Fibroblast of lung (primary cell): ENCODE data around the gene CTSC. TPM values are rescaled to one million over a fixed set of nuclear protein-coding genes. Genes with fewer than 3 reads are reported as not detected.

ENCODE experiments used
- DNase-seq, 2 donors: peaks; one replicate each; pipeline versions ENCODE4 v3.0.0 to v3.0.0-alpha.2; 2010; ENCODE audit warnings: low read depth in 2 of 2
- H2AFZ ChIP-seq: 2 replicates; pipeline ENCODE4 v1.5.1; 2012; ENCODE audit warnings: low read length, control low read depth, inconsistent platforms
- H3K27ac ChIP-seq: 2 replicates; pipeline ENCODE4 v1.5.1; 2011; ENCODE audit warnings: low read length, control low read depth; ENCODE audit not compliant: insufficient read depth
- H3K27me3 ChIP-seq: 2 replicates; pipeline ENCODE4 v1.5.1; 2011; ENCODE audit warnings: mild to moderate bottlenecking, low read length; ENCODE audit not compliant: control insufficient read depth, insufficient read depth
- H3K36me3 ChIP-seq: 2 replicates; pipeline ENCODE4 v1.5.1; 2011; ENCODE audit warnings: low read length; ENCODE audit not compliant: control insufficient read depth, insufficient read depth
- H3K4me1 ChIP-seq: 2 replicates; pipeline ENCODE4 v1.5.1; 2011; ENCODE audit warnings: low read length; ENCODE audit not compliant: control insufficient read depth, insufficient read depth; ENCODE audit errors: extremely low read depth
- H3K4me2 ChIP-seq: 2 replicates; pipeline ENCODE4 v1.5.1; 2011; ENCODE audit warnings: low read length, control low read depth; ENCODE audit not compliant: insufficient read depth; ENCODE audit errors: extremely low read depth
- H3K4me3 ChIP-seq, 4 experiments: fragments of 200-600 bp in 1 of 4; sonication (generic) in 1 of 4; replicated peaks in 1 of 4; 2 replicates each; pipeline ENCODE4 v1.5.1; 2011 to 2016; ENCODE audit warnings: low read length in 4 of 4, low read depth in 3 of 4, mild to moderate bottlenecking in 3 of 4, control low read depth in 2 of 4, inconsistent platforms in 1 of 4, mixed read lengths in 1 of 4; ENCODE audit not compliant: insufficient read depth in 1 of 4; ENCODE audit errors: control extremely low read depth in 1 of 4
- H3K79me2 ChIP-seq: 2 replicates; pipeline ENCODE4 v1.5.1; 2012; ENCODE audit warnings: mild to moderate bottlenecking, low read length, inconsistent platforms; ENCODE audit not compliant: control insufficient read depth, insufficient read depth
- H3K9ac ChIP-seq: 2 replicates; pipeline ENCODE4 v1.5.1; 2011; ENCODE audit warnings: mild to moderate bottlenecking, low read length, control low read depth; ENCODE audit not compliant: insufficient read depth
- H3K9me3 ChIP-seq: 2 replicates; pipeline ENCODE4 v1.5.1; 2012; ENCODE audit warnings: low read depth, low read length; ENCODE audit not compliant: control insufficient read depth, insufficient read depth
- H4K20me1 ChIP-seq: 2 replicates; pipeline ENCODE4 v1.5.1; 2011; ENCODE audit warnings: low read length; ENCODE audit not compliant: control insufficient read depth, insufficient read depth; ENCODE audit errors: extremely low read depth
- CTCF ChIP-seq, 2 donors: IDR thresholded peaks in 1 of 2; conservative IDR thresholded peaks in 1 of 2; 1 replicate in 1 of 2; 2 replicates in 1 of 2; pipeline ENCODE4 v1.5.1; 2011 to 2012; ENCODE audit warnings: low read length in 2 of 2, control low read depth in 1 of 2, inconsistent platforms in 1 of 2, low read depth in 1 of 2, mild to moderate bottlenecking in 1 of 2
- EZH2 ChIP-seq: IDR thresholded peaks from 2 replicates; pipeline ENCODE4 v1.5.1; 2012; ENCODE audit warnings: low read length, control low read depth, mild to moderate bottlenecking; ENCODE audit errors: missing control alignments
- polyA plus RNA-seq, 2 donors: library from polyadenylated mRNA; depleted of rRNA in 1 of 2; stranded (reverse) in 1 of 2; unstranded in 1 of 2; fragments of >200 nt; gene quantifications; 2 replicates each; pipeline ENCODE4 v1.2.1, GENCODE V29; 2011 to 2012; ENCODE audit warnings: missing spikeins in 1 of 2
- total RNA-seq: library from RNA; depleted of rRNA; stranded (reverse); fragments of >200 nt; gene quantifications from 2 replicates; pipeline ENCODE4 v1.2.1, GENCODE V29; 2014

Gene CTSC
- total and polyA plus RNA-seq, 2 donors (not counting 1 experiment from before 2014, with no cell fraction given), result 75.8 to 593 TPM

- no peaks in the 10 kb centered on the region for H3K79me2 ChIP-seq
- H3K4me1 ChIP-seq, result no peaks in the 10 kb centered on the region
- H3K4me2 ChIP-seq, result no peak overlapping the region
- no peaks in the 10 kb centered on the region for H3K27me3 ChIP-seq
- H3K36me3 ChIP-seq, result no peaks in the 10 kb centered on the region
- no peak overlapping the region for H3K4me3 ChIP-seq
- no peak overlapping the region for H3K27ac ChIP-seq
- no peaks in the 10 kb centered on the region for H4K20me1 ChIP-seq
- no peaks in the 10 kb centered on the region for H3K9me3 ChIP-seq
- H3K9ac ChIP-seq, result no peak overlapping the region
- no peak overlapping the region for H2AFZ ChIP-seq
- no peak for DNase-seq
- TF ChIP-seq EZH2 (no peak), CTCF (conservative IDR thresholded peaks at IDR 0.05 in 1 of 2, IDR thresholded peaks at IDR 0.05 in 1 of 2; ENCODE audit: low read depth in 1 of 2, low read length in 2 of 2) (no peak)
Observed at GRCh38 chr11:88259431-88259830, 78.1 kb downstream of the CTSC start.

GRCh38 chr11:88252208-88252607, 85.3 kb downstream of the CTSC start:
- no peak for DNase-seq
- Histone ChIP-seq H3K9ac (no peak overlapping the region), H3K79me2 (no peaks in the 10 kb centered on the region), H3K36me3 (no peaks in the 10 kb centered on the region), H3K4me2 (no peak overlapping the region), H3K4me1 (no peaks in the 10 kb centered on the region), H3K27me3 (no peaks in the 10 kb centered on the region), H4K20me1 (no peaks in the 10 kb centered on the region), H3K9me3 (no peaks in the 10 kb centered on the region), H3K4me3 (no peak overlapping the region), H3K27ac (no peak overlapping the region), H2AFZ (no peak overlapping the region)
- TF ChIP-seq CTCF (conservative IDR thresholded peaks at IDR 0.05 in 1 of 2, IDR thresholded peaks at IDR 0.05 in 1 of 2; ENCODE audit: low read depth in 1 of 2, low read length in 2 of 2) (no peak), EZH2 (no peak)

GRCh38 chr11:88250566-88251242, 86.8 kb downstream of the CTSC start:
- H3K9ac ChIP-seq, result no peak overlapping the region
- no peaks in the 10 kb centered on the region for H4K20me1 ChIP-seq
- H3K4me3 ChIP-seq, result no peak overlapping the region
- H3K27ac ChIP-seq, result no peak overlapping the region
- H3K4me2 ChIP-seq, result no peak overlapping the region
- no peaks in the 10 kb centered on the region for H3K27me3 ChIP-seq
- TF ChIP-seq EZH2 (no peak), CTCF (conservative IDR thresholded peaks at IDR 0.05 in 1 of 2, IDR thresholded peaks at IDR 0.05 in 1 of 2; ENCODE audit: low read depth in 1 of 2, low read length in 2 of 2) (no peak)
- DNase-seq, result no peak
- H2AFZ ChIP-seq, result no peak overlapping the region
- H3K79me2 ChIP-seq, result no peaks in the 10 kb centered on the region
- no peaks in the 10 kb centered on the region for H3K9me3 ChIP-seq
- no peaks in the 10 kb centered on the region for H3K4me1 ChIP-seq
- H3K36me3 ChIP-seq, result no peaks in the 10 kb centered on the region
